Vagina (tissue), 2 donors: ENCODE data around the gene ETV5.

Source experiments
- POLR2AphosphoS5 ChIP-seq, 2 donors: sonication (generic); formaldehyde crosslinking; IDR thresholded peaks; one replicate each; pipeline ENCODE4 v1.9.0; 2017; ENCODE audit warnings: antibody characterized with exemption in 2 of 2, mild to moderate bottlenecking in 2 of 2, low read depth in 1 of 2; ENCODE audit not compliant: insufficient read depth in 1 of 2
- TF ChIP-seq, protein P1 (sequence below), 3 experiments: fragments of 450-650 bp in 2 of 3; fragments of 200-600 bp in 1 of 3; sonication (generic) in 1 of 3; IDR thresholded peaks; one replicate each; pipeline ENCODE4 v1.5.1; 2017 to 2019; ENCODE audit warnings: antibody characterized with exemption in 3 of 3, mild to moderate bottlenecking in 2 of 3, moderate library complexity in 2 of 3

DNA sequence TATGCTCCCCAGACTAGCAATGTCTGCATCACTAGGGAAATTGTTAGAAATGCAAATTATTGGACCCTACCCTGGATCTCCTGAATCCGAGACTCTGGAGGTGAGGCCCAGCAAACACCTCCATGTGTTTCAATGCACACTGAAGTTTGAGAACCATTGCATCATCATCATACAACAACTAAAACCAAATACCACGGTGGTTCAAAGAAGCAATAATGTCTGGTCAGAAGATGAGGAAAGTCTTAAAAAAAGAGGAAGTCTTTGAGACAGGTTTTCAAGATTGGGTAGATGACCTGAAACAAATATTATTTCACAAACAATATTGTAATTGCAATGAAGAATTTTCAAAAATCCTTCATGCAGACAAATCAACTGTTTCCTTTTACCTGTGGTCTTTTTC is 110.8 kb downstream of the ETV5 start:
- TF ChIP-seq, protein P1, sequence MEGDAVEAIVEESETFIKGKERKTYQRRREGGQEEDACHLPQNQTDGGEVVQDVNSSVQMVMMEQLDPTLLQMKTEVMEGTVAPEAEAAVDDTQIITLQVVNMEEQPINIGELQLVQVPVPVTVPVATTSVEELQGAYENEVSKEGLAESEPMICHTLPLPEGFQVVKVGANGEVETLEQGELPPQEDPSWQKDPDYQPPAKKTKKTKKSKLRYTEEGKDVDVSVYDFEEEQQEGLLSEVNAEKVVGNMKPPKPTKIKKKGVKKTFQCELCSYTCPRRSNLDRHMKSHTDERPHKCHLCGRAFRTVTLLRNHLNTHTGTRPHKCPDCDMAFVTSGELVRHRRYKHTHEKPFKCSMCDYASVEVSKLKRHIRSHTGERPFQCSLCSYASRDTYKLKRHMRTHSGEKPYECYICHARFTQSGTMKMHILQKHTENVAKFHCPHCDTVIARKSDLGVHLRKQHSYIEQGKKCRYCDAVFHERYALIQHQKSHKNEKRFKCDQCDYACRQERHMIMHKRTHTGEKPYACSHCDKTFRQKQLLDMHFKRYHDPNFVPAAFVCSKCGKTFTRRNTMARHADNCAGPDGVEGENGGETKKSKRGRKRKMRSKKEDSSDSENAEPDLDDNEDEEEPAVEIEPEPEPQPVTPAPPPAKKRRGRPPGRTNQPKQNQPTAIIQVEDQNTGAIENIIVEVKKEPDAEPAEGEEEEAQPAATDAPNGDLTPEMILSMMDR (IDR thresholded peaks at IDR 0.05), result no peak
- TF ChIP-seq POLR2AphosphoS5 (IDR thresholded peaks at IDR 0.05; ENCODE audit: insufficient read depth in 1 of 2, low read depth in 1 of 2), result no peak
